SK-N-MC (cell line): ENCODE results near the gene TCF12.

Source experiments
- DNase-seq: peaks from one replicate; pipeline ENCODE4 v3.0.0-alpha.2; 2011; ENCODE audit warnings: low read depth, low spot score
- H3K27ac ChIP-seq: fragments of 200-600 bp; sonication (generic); 2 replicates; pipeline ENCODE4 v1.5.1; 2016; ENCODE audit warnings: mixed run types
- H3K36me3 ChIP-seq: fragments of 200-600 bp; sonication (generic); 2 replicates; pipeline ENCODE4 v1.6.1; 2017; ENCODE audit warnings: antibody characterized with exemption, low read length, mixed read lengths; ENCODE audit not compliant: insufficient read depth
- H3K4me3 ChIP-seq: fragments of 200-600 bp; sonication (generic); 2 replicates; pipeline ENCODE4 v1.5.1; 2016
- H3K9ac ChIP-seq: fragments of 200-600 bp; sonication (generic); 2 replicates; pipeline ENCODE4 v1.8.0; 2017; ENCODE audit warnings: mixed run types, mixed read lengths; ENCODE audit not compliant: insufficient read length
- H3K9me3 ChIP-seq: fragments of 200-600 bp; sonication (generic); 2 replicates; pipeline ENCODE4 v1.6.1; 2017; ENCODE audit warnings: low read depth, mild to moderate bottlenecking, antibody characterized with exemption, low read length, moderate library complexity, mixed read lengths
- EZH2 ChIP-seq: fragments of 200-600 bp; sonication (generic); IDR thresholded peaks from one replicate; pipeline ENCODE4 v1.6.1; 2017; ENCODE audit warnings: antibody characterized with exemption
- FOXP2 ChIP-seq: optimal IDR thresholded peaks from 2 replicates; pipeline ENCODE3; 2011; ENCODE audit warnings: mild to moderate bottlenecking, moderate library complexity; ENCODE audit not compliant: insufficient read depth; ENCODE audit errors: extremely low read length, control extremely low read depth
- POLR2AphosphoS5 ChIP-seq: IDR thresholded peaks from 2 replicates; pipeline ENCODE4 v1.6.1; 2012; ENCODE audit warnings: mild to moderate bottlenecking, low read depth, low read length, borderline replicate concordance

TCF12 gene

DNA sequence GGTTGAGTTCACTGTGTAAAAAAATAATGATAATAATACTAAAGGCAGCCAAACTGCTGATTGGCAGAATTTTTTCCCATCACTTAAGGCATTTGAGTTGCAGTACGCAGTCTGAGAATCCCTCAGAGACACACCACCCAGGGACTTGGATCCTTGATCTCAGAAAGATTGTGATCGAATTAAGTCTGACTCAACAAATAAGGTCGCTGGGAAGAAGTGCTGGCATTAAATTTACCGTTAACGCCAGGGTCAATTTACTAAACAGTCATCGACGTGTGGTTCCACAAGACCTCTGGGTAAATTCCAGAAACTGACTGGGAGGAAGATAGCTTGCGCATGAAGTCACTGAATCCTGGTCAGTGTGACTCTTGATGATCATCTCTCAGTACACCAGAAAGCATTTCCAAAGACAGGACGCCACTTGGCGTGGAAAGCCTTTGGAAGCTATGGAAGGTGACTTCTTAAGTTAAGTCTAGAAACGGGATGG lies 409.6 kb downstream of the TCF12 start:
- TF ChIP-seq EZH2 (no peak), POLR2AphosphoS5 (no peak), FOXP2 (no peak)
- Histone ChIP-seq H3K27ac (no peak overlapping the region), H3K9ac (no peak overlapping the region), H3K36me3 (no peaks in the 10 kb centered on the region), H3K4me3 (no peak overlapping the region), H3K9me3 (no peaks in the 10 kb centered on the region)
- no peak for DNase-seq

DNA sequence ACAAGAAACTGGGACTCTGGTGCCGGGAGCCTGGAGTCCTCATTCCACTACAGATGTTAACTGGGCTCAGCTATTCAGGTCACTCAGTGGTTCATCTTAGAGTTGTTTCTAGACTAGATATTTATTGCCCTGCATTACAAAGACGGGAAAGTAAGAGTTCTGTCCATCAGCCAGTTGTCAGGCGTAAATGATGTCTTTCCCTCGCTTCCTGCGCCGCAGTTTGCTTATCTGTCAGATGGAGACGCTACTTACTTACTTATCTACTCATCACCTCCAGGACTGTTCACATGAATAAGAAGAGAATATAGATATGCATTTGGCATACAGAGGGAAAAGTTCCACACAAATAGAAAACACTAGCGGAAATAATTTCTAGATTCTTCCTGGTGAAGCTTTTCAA lies 410.0 kb downstream of the TCF12 start:
- no peak overlapping the region for H3K27ac ChIP-seq

DNA sequence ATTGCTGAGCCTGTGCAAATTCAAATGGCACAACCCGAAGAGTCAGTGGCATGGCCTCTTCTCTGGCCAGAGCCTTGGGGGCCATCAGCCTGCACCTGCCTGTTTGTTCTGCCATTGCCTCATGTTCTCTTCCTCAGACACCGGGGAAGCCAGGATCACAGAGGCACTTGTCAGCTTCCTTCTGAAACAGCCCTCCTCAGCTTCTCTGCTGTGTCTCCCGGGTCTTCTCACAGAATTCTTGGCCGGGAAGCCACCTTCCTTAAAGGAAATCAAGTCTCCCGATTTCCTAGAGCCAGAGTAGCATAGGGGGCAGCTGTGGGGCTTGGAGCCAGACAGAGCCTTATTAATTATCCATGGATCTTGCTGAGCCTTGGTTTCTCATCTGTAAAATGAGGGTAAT lies 410.5 kb downstream of the TCF12 start:
- Histone ChIP-seq H3K9me3 (no peaks in the 10 kb centered on the region), H3K9ac (no peak overlapping the region), H3K4me3 (no peak overlapping the region), H3K36me3 (no peaks in the 10 kb centered on the region), H3K27ac (no peak overlapping the region)
- TF ChIP-seq POLR2AphosphoS5 (no peak), FOXP2 (no peak), EZH2 (no peak)
- DNase-seq = no peak

More for the DNA sequence above, 410.0 kb downstream of the TCF12 start:
- TF ChIP-seq FOXP2 = no peak
- no peak for TF ChIP-seq POLR2AphosphoS5
- TF ChIP-seq EZH2 = no peak
- Histone ChIP-seq H3K9ac (no peak overlapping the region), H3K4me3 (no peak overlapping the region), H3K9me3 (no peaks in the 10 kb centered on the region), H3K36me3 (no peaks in the 10 kb centered on the region)
- DNase-seq = no peak

DNA sequence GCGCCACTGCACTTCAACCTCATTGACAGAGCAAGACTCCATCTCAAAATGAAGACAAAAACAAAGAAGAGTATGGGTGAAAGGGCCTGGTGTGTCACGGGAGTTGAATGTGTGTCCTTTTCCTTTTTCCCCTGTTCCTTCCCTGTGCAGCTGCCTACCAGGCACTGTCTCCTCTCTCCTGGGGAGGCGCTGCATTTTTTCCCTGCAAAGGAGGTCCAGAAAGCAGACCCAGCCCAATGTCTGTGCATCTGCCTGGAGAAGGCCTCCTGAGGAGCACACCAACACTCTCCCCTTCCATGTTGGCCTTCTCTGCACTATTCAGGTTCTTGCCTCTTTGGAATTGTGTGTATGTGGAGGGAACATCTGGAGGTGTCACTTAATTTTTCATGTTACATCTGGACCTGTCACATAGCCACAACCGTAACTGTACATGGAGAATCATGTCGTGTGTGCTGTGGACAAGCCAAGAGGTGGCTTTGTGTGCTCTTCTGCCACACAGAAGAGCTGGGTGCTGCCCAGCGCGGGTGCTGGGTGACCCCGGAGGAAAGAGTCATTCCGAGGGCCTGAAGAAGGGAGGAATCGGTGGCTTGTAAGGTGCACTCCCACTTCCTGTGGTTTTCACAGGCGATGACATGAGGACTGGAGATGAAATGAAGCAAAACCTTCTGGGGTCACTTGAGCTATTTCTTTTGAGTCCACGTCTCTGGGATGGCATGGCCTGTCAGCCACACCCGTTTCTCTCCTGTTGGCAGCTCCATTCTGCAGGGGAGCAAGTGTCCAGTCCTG lies 411.3 kb downstream of the TCF12 start:
- no peak for DNase-seq
- TF ChIP-seq POLR2AphosphoS5 (no peak), EZH2 (no peak), FOXP2 (no peak)
- H3K4me3 ChIP-seq = no peak overlapping the region
- H3K9ac ChIP-seq = no peak overlapping the region
- no peaks in the 10 kb centered on the region for H3K9me3 ChIP-seq
- no peak overlapping the region for H3K27ac ChIP-seq
- no peaks in the 10 kb centered on the region for H3K36me3 ChIP-seq

DNA sequence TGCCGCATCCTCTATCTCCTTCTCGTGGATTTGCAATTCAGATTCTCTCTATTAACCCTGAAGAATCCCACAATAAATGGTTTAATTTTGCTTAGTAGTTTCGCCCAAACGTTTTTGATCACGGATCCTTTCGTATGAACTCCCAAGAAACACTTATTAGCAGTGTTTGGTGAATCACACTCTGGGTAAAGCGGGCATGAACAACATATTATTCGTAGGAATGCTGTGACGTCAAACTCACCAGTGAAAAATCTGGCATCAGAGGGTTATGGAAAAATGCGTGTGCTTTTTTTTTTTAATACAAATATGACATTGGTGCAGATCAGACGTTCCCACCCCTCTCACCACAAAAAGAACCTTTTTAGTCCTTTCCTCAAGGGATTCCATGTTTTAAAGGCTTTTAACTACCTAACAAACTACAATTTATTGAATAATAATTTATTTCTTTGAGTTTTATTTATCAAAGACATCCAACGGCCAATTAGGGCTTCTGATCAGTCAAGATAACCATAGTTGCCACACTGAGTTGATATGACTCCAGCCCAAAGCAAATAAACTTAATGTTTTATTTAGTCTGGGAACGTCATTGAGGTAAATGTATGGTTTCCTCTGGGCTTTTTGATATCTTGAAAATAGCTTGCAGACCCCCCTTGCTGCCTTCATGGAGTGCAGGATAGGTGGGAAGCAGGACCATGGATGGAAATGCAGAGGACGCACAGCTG lies 412.3 kb downstream of the TCF12 start:
- Histone ChIP-seq H3K9me3 (no peaks in the 10 kb centered on the region), H3K9ac (no peak overlapping the region), H3K4me3 (no peak overlapping the region), H3K27ac (no peak overlapping the region), H3K36me3 (no peaks in the 10 kb centered on the region)
- TF ChIP-seq EZH2 = no peak
- no peak for TF ChIP-seq POLR2AphosphoS5
- no peak for TF ChIP-seq FOXP2
- DNase-seq = no peak

DNA sequence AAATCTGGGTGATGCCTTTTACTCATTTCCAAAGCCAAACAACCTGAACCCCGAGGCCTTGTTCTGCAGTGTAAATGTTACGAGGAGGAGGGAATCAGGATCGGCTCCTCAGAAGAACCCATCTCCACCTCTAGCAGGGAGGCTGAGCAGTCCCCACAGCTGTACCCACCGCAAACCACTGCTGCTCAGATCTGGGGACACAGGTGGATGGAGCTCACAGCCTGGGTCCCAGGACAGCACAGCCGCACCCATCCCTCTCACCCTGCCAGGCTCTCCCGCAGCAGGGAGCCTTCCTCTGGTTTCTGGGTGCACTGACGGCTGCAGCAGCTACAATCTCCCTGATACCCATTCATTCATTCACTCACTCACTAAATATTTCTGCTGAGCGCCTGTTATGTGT lies 413.9 kb downstream of the TCF12 start:
- Histone ChIP-seq H3K4me3 (no peak overlapping the region), H3K36me3 (no peaks in the 10 kb centered on the region), H3K9me3 (no peaks in the 10 kb centered on the region), H3K9ac (no peak overlapping the region), H3K27ac (no peak overlapping the region)
- no peak for TF ChIP-seq POLR2AphosphoS5
- TF ChIP-seq FOXP2 = no peak
- no peak for TF ChIP-seq EZH2
- DNase-seq = no peak

DNA sequence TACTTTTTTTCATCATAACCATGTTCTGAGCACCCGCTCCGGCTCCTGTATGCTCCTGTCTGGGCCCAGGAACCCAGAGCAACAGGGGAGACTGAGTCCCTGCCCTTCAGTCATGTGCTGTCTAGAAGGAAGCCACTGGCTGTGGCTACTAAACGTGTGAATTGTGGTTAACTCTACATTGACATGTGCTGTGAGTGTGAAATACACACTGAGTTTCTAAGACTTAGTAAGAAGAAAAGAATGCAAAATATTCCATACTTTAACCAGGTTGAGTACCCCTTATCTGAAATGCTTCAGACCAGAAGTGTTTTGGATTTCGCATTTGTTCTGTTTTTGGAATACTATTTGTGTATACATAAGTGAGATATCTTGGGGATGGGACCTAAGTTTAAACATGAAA lies 415.0 kb downstream of the TCF12 start:
- TF ChIP-seq POLR2AphosphoS5 (no peak), FOXP2 (no peak), EZH2 (no peak)
- no peak overlapping the region for H3K9ac ChIP-seq
- DNase-seq = no peak
- H3K9me3 ChIP-seq = no peaks in the 10 kb centered on the region
- no peaks in the 10 kb centered on the region for H3K36me3 ChIP-seq
- no peak overlapping the region for H3K27ac ChIP-seq
- H3K4me3 ChIP-seq = no peak overlapping the region

DNA sequence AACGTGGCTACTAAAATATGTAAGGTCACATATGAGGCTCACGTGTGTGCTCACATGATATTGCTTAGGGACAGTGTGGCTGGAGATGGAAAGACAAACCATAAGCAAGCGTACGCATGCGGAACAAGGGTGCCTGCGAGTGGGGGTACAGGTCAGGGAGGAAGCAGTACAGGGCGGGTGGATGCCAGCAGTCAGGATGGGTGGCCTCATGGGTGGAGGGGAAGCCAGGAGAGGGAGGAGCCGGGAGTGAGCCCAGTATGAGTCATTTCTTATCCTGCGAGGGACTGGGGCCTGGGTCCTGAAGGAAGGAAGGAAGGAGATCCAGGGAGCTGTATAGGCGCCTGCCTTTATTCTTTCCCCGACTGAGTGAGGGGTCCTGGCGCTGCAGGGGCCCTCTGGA lies 415.8 kb downstream of the TCF12 start:
- Histone ChIP-seq H3K27ac (no peak overlapping the region), H3K9ac (no peak overlapping the region), H3K9me3 (no peaks in the 10 kb centered on the region), H3K36me3 (no peaks in the 10 kb centered on the region), H3K4me3 (no peak overlapping the region)
- TF ChIP-seq EZH2 = no peak
- TF ChIP-seq POLR2AphosphoS5 = no peak
- DNase-seq = no peak
